Smooth muscle cell of the brain vasculature (primary cell): Measurements from ENCODE around the gene NCR3LG1.

ENCODE experiments used
- DNase-seq: peaks from one replicate; pipeline ENCODE4 v3.0.0-alpha.2; 2012; ENCODE audit warnings: low read depth, low spot score

Gene NCR3LG1

DNA sequence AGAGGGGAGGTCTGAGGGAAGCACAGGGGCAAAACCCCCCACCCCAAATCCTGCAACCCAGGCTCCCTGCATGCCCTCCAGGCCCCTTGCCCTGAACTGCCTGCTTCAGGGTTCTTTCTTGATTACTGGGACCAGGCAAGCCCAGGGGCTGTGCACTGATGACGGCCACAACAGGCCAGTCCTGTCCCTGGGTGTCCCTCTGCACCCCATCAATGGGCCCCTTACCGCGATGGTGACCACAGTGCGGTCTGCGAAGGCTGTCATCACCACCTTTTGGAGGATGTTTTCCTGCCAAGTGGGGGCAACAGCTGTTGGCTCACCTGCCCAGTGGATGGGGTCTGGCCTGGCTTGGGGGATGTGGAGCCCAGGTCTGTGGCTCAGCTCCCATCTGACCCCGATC, 41.9 kb downstream of the NCR3LG1 start:
- no peak for DNase-seq

DNA sequence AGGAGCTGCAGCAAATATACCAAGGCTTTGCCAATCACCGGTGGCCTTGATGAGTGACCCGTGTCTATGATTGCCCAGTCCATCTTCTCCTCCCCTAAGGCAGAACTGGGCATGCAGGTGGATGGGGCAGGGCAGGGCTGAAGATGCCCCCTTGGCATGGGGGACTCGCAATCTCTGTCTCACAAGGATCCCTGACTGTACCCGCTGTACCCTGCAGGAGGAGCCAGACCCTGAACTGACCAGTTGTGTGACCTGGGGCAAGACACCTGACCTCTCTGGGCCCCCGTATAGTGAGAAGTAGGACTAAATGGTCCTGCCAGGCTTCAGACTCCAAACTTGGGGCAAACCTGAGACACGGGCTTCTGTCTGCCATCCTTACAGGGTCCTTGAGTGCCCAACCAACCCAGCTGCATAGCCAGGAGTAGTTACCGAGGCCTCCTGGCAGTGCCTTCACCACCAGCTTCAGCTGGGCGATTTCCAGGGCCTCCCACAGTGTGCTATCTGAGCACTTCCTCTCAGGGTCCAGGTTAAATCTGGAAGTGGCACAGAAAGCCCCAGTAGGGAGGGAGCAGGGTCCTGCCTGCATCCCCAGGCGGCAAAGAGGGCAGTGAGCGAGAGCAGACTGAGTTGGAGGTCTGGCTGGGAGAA, 43.3 kb downstream of the NCR3LG1 start:
- no peak for DNase-seq

DNA sequence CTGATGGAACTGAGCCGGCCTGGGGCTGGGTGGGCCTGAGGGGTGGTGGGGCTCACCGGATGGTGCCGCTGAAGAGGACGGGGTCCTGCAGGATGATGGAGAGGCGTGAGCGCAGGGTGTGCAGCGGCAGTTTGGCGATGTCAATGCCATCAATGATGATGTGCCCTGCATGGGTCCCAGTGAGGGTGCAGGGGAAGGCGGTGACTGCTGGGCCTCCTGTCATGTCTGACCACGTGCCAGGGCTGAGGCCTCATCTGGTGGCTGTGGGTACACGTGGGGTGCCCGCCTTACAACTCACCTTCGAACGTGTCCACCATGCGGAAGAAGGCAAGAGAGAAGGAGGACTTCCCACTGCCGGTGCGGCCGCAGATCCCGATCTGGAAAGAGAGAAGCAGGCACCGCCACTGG, 44.0 kb downstream of the NCR3LG1 start:
- no peak for DNase-seq

DNA sequence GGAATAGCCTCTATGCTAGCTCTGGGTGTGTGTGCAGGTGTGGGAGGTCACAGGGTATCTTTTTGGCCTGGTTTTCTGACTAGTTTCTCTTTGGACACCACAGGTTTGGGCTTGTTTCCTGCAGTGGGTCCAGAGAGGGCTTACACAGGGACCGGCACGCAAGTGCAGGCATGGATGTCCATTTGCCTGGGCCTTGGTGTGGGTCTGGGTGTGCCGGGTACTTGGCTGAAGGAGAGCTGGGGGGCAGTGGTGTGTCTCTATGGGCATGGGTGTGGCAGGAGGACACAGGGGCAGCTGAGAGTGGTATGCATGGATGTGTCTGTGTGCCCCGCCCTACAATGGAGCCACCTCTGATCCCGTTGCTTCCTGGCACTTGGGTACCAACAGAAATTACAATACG, 44.4 kb downstream of the NCR3LG1 start:
- no peak for DNase-seq

DNA sequence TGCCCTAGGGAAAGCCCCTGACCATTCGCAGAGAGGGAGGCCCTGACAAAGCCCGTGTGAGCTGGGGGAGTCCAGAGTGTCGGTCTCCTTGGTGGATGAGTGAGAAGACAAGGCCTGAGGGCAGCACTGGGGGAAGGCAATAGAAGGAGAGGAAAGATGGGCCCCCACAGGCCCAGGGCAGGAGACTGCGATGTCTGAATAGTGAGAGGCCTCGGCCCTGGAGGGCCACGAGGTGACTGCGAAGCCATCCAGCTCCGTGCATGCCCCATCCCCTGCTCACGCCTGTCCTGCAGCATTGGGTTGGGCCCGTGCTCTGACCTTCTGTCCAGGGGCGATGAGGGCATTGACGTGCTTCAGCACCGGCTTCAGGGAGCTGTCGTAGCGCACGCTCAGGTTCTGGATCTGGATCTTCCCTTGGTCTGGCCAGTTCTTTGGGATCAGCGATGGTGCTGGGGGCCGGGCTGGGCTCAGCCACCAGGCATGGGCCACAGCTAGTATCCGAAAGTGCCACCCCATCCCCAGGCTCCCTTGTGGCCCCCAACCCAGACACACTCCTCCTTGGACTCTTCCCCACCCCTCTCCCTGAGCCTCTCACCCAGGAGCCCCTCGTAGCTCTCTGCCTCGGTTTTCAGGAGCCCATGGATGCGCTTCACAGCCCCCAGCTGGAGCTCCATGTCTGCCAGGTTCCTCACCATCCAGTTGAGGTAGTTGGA, 45.2 kb downstream of the NCR3LG1 start:
- no peak for DNase-seq

DNA sequence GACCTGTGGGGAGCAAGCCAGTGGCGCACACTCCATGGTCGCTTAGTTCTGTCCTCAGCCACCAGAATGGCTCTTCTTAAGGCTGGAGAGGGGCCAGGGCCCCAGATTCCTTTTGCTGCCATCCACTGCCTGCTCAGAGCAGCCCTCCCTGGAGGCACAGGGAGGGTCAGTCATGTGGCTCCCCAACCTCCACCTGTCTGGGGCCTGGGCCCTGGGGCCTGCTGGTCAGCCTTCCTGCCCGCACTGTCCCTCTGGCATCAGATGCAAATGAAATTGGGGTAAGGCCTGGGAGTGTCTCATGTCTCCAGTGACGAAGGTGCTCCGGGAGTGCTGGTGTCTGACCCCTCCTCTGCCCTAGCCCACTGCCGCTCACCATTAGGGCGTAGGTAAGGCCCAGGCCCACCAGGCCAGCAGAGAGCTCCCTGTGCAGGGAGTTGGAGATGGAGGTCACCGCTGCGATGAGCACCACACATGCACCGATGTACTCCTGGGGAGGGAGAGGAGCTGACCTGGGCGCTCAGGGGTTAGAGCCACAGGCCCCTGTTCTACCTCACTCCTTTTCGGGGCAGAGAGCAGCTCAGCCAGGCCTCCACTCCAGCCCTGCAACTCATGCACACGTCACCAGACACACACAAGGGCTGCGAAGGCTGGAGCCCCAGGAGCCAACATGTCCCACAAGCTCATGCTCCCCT, 45.9 kb downstream of the NCR3LG1 start:
- no peak for DNase-seq

DNA sequence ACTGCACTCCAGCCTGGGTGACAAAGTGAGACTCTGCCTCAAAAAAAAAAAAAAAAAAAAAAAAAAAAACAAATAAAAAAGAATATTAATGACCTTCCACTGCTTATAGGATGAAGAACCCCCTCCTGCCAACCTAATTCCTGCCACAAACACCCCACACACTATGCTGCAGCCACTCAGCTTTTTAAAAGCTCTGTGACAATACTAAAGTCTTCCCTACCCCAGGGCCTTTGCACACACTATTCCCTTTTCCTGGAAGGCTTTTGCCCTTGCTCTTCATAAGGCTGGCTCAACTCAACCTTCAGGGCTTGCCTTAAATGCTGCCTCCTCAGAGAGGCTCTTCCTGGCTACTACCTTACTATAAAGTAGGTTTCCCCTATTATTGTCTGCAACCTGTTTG, 47.6 kb downstream of the NCR3LG1 start:
- no peak for DNase-seq

DNA sequence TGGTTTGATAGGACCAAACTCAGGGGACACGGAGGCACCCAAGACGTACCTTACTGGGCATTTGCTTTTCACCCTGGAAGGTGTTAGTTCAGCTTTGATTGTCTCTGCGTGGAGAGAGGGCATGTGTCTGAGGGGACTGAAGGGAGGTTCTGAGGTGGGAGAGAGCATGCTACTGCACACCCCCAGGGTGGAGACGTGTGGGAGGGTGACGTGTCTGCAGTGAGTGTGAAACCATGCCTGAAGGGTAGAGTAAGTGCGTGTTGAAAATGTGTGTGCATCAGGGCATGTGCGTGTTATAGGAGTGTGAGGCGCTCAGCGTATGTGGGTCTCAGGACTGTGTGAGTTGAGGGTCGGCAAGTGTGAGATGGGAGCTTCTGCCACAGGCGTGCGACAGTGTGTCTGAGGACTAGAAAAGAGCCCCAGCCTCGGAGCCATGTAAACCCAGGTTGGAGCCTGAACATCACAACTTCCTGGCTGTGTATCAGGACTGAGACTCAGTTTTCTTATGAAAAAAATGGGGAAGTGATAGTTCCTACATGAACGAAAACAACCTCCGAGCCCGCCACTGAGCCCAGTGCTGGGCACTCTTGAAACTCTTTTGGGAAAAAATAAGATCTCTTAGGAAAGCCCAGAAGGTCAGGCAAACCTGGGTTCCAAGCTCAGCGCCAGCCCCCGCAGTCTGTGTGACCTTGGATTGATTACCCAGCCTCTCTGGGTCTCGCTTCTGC, 48.6 kb downstream of the NCR3LG1 start:
- DNase-seq: no peak

DNA sequence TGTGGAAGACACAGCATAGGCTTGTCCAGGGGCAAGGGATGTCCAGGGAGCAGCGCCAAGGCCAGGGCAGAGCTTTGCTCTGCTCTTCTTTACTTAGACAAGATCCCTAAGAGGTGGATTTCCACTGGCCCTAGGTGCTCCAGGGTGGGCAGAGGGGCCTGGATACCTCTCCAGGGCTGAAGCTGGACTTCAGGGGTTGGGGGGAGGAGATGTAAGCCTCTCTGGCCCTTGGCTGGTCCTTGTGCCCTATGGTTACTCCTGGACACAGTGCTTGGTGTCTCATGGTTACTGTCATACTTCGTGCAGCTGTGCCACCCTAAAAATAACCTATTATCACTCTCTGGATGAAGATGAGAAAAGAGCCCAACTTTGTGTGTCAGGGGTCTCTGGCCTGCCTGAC, 49.7 kb downstream of the NCR3LG1 start:
- DNase-seq: no peak

DNA sequence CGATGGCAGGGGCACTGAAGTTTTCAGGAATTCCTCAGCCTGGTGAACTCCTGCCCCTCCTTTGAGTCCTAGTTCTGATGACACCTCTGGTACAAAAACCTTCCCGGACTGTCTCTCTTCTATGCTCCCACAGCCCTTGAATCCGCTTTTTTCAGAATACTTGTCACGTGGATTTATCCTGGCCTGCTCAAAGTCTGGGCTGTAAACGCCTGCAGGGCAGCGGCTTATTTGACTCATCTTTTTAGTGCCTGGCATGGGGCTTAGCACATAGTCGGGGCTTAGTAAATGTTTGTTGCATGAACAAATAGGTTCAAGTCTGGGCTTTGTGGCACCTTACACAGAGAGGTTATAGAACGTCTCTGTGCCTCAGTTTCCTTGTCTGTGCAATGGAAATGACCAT, 50.2 kb downstream of the NCR3LG1 start:
- no peak for DNase-seq

DNA sequence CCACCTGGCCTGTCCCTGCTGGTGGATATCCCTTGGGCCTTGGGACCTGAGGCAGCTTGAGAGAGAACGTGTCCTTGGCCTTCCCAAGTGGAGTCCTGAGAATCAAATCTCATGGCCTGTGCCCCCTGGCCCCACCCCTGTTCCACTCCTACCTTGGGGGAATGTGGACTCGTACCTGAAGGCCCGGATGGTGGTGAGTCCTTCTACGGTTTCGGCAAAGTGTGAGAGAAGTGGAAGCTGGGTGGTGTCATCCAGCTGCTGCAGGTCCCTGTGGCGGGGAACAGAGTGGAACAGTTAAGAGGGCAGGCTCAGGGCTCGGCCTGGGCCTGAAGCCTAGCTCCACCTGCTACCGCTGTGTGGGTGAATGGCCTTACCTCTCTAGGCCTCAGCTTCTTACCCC, 50.9 kb downstream of the NCR3LG1 start:
- DNase-seq: no peak

DNA sequence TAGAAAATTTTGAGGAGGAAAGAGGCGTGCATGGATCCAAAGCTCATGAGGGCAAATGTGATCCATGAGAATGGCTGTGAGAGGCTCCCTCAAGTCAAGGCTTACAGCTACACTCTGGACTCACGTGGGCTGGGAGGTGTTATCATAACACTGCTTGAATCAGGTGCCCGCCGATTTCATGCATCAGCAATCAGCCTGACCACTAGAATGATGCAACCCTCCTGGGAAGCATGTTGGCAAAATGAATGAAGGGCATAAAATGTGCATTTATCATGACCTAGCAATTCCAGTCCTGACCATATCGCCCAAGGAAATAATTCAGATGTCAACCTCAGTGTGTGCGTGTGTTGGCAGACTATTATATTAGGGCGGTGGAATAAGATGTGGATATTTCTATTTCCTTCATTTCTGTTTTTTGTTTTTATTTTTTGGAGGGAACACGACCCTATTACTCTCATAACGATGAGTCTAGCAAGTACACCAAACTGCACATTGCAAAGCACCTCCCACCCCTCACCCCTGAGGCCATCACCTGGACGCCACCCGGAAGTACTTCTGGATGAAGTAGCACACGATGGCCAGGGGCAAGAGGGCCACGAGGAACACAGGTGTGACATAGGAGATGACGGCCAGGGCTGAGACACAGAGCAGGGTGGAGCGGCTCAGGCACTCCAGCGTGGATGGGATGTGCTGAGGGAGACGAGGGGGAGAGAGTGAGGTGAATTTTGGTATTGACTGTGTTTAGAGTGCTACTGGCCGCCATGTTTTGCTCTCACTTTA, 52.6 kb downstream of the NCR3LG1 start:
- DNase-seq: no peak

DNA sequence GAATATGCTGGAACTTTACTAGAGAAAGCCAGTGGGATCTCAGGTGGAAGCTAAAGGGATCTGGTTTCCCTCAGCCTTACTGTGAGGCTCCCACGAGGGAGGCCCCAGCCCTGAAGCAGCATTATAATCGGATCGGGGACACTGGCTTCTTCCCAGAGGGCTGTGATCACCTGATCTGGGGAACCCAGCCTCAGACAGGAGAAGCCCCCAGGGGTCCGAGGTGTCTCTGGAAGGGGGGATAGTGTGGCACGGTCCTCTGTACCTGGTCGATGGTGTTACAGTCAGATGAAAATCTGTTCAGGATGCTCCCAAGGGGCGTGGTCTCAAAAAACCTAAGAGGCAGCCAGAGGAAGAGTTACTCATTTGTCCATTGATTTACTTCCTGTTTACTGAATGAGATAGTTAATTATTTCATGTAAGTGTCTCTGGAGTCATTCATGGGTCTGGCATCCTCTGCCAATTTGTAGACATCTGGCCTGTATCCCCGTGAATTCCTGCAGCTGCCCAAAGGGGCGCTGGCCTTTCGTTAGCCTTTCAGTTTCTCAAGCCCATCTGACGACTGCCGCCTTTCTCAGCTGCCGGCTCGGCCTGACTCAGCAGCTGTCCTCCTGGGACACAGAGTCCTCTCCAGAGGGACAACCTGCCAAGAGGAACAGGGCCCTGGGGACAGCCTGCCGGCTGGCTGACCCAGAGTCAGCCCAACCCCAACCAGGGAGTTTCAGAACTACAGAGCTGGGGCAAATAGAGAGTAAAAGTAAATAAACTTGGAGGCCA, 53.8 kb downstream of the NCR3LG1 start:
- DNase-seq: no peak

DNA sequence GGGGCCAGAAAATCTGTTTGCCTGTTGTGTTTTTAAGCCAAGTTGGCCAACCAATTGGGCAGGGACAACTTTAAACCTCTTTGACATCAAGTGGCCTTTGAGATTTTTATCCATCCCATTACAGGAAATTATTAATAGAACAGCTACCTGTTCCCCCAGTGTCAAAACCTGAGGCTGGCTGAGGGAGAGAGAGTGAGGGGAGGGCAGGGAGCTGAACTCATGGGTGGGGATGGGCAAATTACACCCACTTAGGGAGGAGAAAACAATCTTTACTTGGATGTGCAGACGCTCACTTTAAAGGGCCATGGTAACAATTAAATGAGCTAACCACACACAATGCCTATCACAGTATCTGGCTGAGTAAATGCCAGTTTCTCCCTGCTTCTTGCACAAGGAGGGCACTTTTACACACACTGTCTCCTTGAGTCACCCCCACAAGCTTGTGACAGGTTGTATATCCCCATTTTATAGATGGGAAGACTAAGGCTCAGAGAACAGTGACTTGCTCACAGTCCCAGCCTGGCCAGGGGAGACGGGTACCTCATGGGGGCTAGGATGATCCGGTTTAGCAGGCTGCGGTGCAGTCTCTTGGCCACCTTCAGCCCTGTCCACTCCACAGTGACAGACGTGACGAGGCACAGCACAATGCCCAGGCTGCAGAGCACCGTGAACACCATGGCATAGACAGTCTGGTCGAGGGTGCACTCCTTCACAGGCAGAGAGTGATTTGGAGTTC, 54.6 kb downstream of the NCR3LG1 start:
- no peak for DNase-seq

DNA sequence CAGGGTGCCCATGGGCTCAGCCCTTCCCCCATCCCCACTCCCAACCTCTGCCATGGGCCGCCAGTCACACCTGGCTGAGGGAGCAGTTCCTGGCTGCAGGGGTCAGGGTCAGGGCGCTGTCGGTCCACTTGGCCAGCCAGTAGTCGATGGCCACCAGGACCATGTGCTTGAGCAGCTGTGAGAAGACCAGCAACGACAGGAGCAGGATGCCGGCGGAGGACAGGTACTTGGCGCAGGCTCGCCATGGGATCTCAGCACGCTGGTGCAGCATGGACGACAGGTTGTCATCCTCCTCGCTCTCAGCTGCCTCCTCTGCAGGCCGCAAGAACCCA, 55.2 kb downstream of the NCR3LG1 start:
- no peak for DNase-seq

DNA sequence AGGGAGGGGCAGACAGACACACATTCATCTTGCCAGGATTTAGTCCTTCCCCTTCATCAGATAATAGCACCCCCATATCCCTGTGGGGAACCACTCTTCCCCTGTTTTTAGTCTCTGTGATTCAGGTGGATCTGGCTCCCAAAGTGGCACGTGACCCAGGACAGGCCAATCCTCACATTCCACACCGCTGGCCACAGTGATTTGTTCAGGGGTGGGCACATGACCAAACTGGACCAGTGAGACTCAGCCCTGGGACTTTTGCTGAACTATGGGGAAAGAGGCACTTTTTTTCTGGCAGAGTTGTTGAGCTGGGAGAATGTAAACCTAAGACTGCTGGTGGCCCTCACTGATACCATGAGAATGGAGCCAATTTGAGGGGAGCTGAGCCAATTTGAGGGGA, 56.0 kb downstream of the NCR3LG1 start:
- DNase-seq: no peak

DNA sequence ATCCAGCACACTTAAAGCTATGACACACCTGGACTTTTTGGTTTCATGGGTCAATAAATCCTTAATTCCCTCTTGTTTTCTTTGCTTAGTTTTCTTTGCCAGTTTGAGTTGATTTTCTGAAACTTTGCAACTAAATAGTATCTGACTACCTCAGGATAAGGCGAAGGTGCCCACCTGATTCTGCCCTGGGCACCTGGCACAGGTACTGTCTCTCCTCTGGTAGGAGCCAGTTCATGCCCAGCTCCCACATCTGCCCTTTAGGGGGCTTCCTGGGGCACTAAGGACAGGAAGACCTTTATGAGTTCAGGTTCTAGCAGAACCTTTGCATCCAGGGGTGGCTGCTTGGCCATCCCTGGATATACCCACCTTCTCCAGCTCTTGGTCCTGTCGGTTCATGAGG, 56.4 kb downstream of the NCR3LG1 start:
- no peak for DNase-seq

DNA sequence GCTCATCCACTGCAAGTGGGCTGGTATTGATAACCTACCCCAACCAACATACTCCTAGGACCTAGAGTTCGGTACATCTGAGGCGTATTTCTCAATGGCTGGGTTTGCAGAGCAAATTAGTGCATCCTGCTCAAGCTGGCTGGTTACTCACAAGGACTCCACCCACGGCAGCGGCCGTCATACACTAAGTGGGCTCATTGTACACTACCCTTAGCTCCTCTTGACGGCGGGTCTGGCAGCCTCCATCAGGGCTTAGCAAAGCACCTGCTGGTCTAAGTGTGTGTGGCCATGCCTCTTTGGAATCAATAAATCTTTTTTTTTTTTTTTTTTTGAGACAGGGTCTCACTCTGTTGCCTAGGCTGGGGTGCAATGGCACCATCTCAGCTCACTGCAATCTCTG, 57.0 kb downstream of the NCR3LG1 start:
- no peak for DNase-seq

DNA sequence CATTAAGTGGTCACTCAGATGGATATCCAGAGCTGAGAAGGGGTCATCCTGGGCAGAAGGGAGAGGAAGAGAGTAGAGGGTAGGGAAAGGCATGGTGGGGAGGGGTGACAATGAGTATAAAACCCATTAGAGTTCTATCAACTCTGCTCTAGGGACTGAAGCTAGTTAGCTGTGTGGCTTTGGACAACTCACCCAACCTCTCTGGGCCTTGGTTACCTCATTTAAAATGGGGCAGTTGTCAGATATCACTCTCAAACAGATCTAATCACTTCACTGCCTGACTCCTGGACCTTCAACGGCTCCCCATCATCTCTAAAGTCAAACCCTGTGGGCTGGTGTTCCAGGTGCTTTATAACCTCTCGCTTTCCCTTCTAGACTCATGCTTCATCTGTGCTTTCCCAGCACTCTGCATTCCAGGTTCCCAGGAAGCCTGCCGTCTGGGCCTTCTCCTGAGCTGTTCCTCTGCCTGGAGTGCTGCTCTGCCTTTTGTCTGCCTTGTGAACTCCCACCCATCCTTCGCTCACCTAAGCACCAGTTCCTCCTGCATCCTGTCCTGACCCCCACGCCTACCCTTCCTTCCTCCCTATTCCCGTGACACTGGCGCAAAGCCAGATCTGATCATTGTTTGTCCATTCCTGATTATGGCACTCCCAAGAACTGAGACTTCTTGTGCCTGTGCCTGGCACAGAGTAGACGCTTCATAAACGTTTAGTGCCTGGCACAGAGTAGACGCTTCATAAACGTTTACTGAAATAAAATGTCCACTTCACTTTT, 59.2 kb downstream of the NCR3LG1 start:
- no peak for DNase-seq

DNA sequence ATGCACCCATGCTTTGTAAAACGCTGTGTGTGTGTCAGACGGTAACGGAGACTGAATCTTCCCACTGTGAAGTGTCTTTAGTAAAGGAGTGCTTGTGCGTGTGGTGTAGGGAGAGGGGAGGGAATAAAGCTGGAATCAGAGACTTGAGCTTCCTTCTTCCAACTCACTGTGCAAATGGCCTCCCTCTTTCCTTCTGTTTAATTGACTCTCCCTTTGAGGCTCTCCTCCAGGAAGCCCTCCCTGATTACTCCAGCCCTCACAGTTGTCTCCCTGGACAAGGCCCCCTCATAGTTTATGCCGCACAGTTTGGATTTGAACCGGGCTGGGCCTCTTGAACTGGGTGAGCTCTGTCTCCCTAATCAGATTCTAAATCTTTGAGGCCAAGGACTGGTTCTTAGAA, 59.8 kb downstream of the NCR3LG1 start:
- no peak for DNase-seq
